ENCODE measurements around the gene EIF2A. TPM values are rescaled to one million over a fixed set of nuclear protein-coding genes. Genes with fewer than 3 reads are reported as not detected.
A peak's percentile ranks its signal among the peaks of the same experiment; 100 is the strongest.

Gene EIF2A
- total RNA-seq, 2 experiments from 2014 or later, result 130 to 136 TPM

DNA sequence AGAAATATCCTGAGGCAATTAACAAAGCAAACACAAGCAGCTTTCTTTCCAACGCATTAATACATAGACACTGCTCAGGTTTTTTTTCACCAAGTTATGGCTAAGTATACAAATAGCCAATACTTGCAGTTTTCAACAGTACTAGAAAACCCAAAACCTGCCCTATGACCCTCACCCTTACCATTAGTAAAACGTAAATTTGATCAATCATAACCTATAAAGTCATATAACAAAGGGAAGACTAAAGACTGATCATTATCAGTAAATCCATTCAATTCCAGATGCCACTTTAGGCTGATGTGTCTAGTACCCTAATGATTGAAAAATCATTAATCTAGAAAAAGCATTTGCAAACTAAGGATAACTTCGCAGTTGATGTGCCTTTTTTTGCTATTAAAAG is 3.5 kb upstream of the EIF2A start:
- Mint-ChIP-seq H3K27me3 (no peaks in the 10 kb centered on the region), H3K36me3 (ENCODE audit: low read depth) (peaks cover 43% of the 10 kb centered on the region), H3K4me1 (ENCODE audit: low read depth) (peaks cover 35% of the 10 kb centered on the region), H3K27ac (peak overlapping the region; percentile 81), H3K9me3 (no peaks in the 10 kb centered on the region), H3K4me3 (no peak overlapping the region)
- intact Hi-C loops (cut with micrococcal nuclease), result loop anchor here (10.0 kb wide), 1 partner anchor 162 kb away; the partner anchor contains the start of gene ERICH6
- ChIA-PET CTCF (interaction anchor here (2.8 kb wide), 1 partner anchor 10 kb away, joined by 13 read pairs; no protein-coding TSS in a partner anchor), POLR2A (interaction anchor here (0.6 to 3.8 kb wide), 4 partner anchors 25 to 219 kb away, joined by 3 to 46 read pairs (median 4); partner anchors contain the start of genes SELENOT and SIAH2)
- TF ChIP-seq, protein P1, sequence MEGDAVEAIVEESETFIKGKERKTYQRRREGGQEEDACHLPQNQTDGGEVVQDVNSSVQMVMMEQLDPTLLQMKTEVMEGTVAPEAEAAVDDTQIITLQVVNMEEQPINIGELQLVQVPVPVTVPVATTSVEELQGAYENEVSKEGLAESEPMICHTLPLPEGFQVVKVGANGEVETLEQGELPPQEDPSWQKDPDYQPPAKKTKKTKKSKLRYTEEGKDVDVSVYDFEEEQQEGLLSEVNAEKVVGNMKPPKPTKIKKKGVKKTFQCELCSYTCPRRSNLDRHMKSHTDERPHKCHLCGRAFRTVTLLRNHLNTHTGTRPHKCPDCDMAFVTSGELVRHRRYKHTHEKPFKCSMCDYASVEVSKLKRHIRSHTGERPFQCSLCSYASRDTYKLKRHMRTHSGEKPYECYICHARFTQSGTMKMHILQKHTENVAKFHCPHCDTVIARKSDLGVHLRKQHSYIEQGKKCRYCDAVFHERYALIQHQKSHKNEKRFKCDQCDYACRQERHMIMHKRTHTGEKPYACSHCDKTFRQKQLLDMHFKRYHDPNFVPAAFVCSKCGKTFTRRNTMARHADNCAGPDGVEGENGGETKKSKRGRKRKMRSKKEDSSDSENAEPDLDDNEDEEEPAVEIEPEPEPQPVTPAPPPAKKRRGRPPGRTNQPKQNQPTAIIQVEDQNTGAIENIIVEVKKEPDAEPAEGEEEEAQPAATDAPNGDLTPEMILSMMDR (IDR thresholded peaks at IDR 0.05), result no peak
- DNase-seq (no peak), ATAC-seq (no peak)

DNA sequence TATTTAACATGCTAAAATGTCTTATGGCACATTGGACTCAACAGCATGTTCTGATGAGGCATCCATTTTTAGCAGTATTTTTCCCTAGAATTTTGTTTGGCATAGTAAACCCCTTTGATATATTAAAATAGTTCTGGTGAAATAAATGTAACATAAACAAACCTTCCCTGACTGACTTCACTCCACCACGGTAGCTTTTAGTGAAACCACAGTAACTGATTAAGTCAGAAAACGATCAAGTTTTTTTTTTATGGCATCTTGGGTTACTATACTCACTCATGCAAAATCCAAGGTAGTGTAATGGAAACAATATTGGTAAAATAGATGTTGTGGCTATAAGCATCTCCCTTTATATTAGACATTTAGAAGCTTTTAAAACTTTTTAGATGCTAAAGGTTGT is 3.1 kb upstream of the EIF2A start:
- peaks cover 46% of the 10 kb centered on the region for H3K36me3 Mint-ChIP-seq (ENCODE audit: low read depth)
- intact Hi-C loops (cut with micrococcal nuclease), result loop anchor here (10.0 kb wide), 1 partner anchor 161 kb away; the partner anchor contains the start of gene ERICH6
- peak overlapping the region; percentile 95 for H3K4me3 Mint-ChIP-seq
- ATAC-seq, result no peak
- H3K27me3 Mint-ChIP-seq, result no peaks in the 10 kb centered on the region
- CTCF ChIA-PET, result interaction anchor here (2.8 kb wide), 1 partner anchor 11 kb away, joined by 13 read pairs; no protein-coding TSS in a partner anchor
- TF ChIP-seq, protein P1 (IDR thresholded peaks at IDR 0.05), result no peak
- peak overlapping the region; percentile 81 for H3K27ac Mint-ChIP-seq
- POLR2A ChIA-PET, result interaction anchor here (0.6 to 3.8 kb wide), 4 partner anchors 25 to 219 kb away, joined by 3 to 46 read pairs (median 4); partner anchors contain the start of genes SELENOT and SIAH2
- no peak for DNase-seq
- H3K9me3 Mint-ChIP-seq, result no peaks in the 10 kb centered on the region
- H3K4me1 Mint-ChIP-seq (ENCODE audit: low read depth), result peaks cover 39% of the 10 kb centered on the region

DNA sequence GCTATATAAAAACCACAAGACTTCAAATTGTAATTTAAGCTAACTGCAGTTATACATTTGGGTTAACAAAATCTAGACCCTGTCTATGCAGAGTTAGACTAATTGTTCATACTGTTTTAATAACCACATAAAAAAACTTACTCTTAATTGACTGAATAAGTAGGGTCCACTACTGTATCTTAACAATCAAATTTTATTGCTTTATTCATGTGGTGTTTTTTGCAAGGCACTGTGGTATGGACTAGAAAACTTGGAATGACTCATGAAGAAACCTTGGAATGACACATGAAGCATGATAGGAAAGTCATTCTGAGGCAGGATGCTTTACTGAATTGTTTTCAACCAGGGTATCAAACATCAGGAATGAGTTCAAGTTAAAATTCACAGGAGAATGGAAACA is 2.5 kb upstream of the EIF2A start:
- H3K27me3 Mint-ChIP-seq, result no peaks in the 10 kb centered on the region
- ChIA-PET CTCF (interaction anchor here (1.1 to 2.8 kb wide), 2 partner anchors 11 to 178 kb away, joined by 4 to 13 read pairs; no protein-coding TSS in a partner anchor), POLR2A (interaction anchor here (3.4 to 3.8 kb wide), 2 partner anchors 59 to 219 kb away, joined by 17 to 46 read pairs; partner anchors contain the start of genes SELENOT and SIAH2)
- H3K9me3 Mint-ChIP-seq, result no peaks in the 10 kb centered on the region
- DNase-seq (no peak), ATAC-seq (no peak)
- peak overlapping the region; percentile 95 for H3K4me3 Mint-ChIP-seq
- H3K36me3 Mint-ChIP-seq (ENCODE audit: low read depth), result peaks cover 50% of the 10 kb centered on the region
- H3K27ac Mint-ChIP-seq, result peak overlapping the region; percentile 81
- intact Hi-C loops (cut with micrococcal nuclease), result loop anchor here (10.0 kb wide), 1 partner anchor 161 kb away; the partner anchor contains the start of gene ERICH6
- TF ChIP-seq, protein P1 (IDR thresholded peaks at IDR 0.05), result no peak
- peaks cover 44% of the 10 kb centered on the region for H3K4me1 Mint-ChIP-seq (ENCODE audit: low read depth)

DNA sequence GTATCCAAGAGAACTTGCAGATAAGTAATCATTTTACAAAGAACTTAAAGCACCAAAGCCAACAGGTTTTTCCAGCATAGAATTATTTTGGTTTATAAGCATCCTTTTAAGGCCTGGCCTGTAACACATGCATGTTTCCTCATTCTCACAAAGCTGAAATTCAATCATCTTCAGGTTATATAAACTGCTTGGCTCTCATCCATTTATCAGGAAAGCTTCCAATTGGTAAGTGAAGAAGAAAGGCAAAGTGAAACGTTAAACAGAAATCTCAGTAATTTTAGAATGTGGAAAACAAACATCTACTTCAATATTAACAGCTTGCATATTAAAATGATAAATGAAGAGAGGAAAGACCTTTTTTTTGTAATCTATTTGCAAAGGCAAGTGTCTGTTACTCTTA is 1.9 kb upstream of the EIF2A start:
- Mint-ChIP-seq H3K4me3 (peak overlapping the region; percentile 95), H3K27me3 (no peaks in the 10 kb centered on the region), H3K9me3 (no peaks in the 10 kb centered on the region), H3K36me3 (ENCODE audit: low read depth) (peaks cover 55% of the 10 kb centered on the region), H3K4me1 (ENCODE audit: low read depth) (peaks cover 50% of the 10 kb centered on the region), H3K27ac (peak overlapping the region; percentile 81)
- ATAC-seq, result no peak
- ChIA-PET POLR2A (interaction anchor here (0.7 to 3.8 kb wide), 6 partner anchors 11 to 1700 kb away, joined by 3 to 46 read pairs (median 14); partner anchors contain the start of genes SELENOT, SIAH2 and TSC22D2), CTCF (interaction anchor here (1.1 to 2.8 kb wide), 3 partner anchors 12 to 216 kb away, joined by 4 to 13 read pairs (median 4); no protein-coding TSS in a partner anchor)
- intact Hi-C loops (cut with micrococcal nuclease), result loop anchor here (5.0 to 10.0 kb wide), 2 partner anchors 160 to 218 kb away; partner anchors contain the start of genes ERICH6 and SIAH2
- no peak for DNase-seq
- TF ChIP-seq, protein P1 (IDR thresholded peaks at IDR 0.05), result no peak
